Kidney (tissue), 14 donors: Measurements from ENCODE around the gene TMEM119. TPM values are rescaled to one million over a fixed set of nuclear protein-coding genes. Genes with fewer than 3 reads are reported as not detected.

ENCODE experiments used
- DNase-seq, 5 donors: peaks; one replicate each; pipeline ENCODE4 v3.0.0-alpha.2; 2013 to 2020
- FAIRE-seq: peaks from 2 replicates; lab custom pipeline; 2012; peaks lifted over from hg19 to GRCh38; lab: Jason Lieb, UNC
- H3K27ac ChIP-seq, 2 donors: one replicate each; pipeline ENCODE4 v1.7.0; 2013; ENCODE audit warnings: low read depth in 2 of 2, low read length in 2 of 2, inconsistent platforms in 1 of 2
- H3K27me3 ChIP-seq: one replicate; pipeline ENCODE4 v1.7.1; 2013; ENCODE audit warnings: low read length, inconsistent platforms; ENCODE audit not compliant: control insufficient read depth, insufficient read depth
- H3K36me3 ChIP-seq, 3 donors: one replicate each; pipeline versions ENCODE4 v1.7.0 to v1.7.1; 2013; ENCODE audit warnings: low read length in 3 of 3, control low read depth in 1 of 3, inconsistent platforms in 1 of 3; ENCODE audit not compliant: insufficient read depth in 3 of 3, control insufficient read depth in 2 of 3
- H3K4me1 ChIP-seq, 3 donors: one replicate each; pipeline versions ENCODE4 v1.7.0 to v1.7.1; 2013; ENCODE audit warnings: low read length in 3 of 3, inconsistent platforms in 1 of 3, low read depth in 1 of 3; ENCODE audit not compliant: control insufficient read depth in 2 of 3, insufficient read depth in 2 of 3
- H3K4me3 ChIP-seq, 3 donors: one replicate each; pipeline versions ENCODE4 v1.7.0 to v1.8.1; 2013; ENCODE audit warnings: low read length in 3 of 3, control low read depth in 1 of 3, inconsistent platforms in 1 of 3
- H3K9ac ChIP-seq, 3 donors: one replicate each; pipeline versions ENCODE4 v1.7.0 to v1.7.1; 2013; ENCODE audit warnings: low read length in 3 of 3, control low read depth in 1 of 3, inconsistent platforms in 1 of 3
- H3K9me3 ChIP-seq, 3 donors: one replicate each; pipeline versions ENCODE4 v1.7.0 to v1.7.1; 2013; ENCODE audit warnings: low read length in 3 of 3, control low read depth in 1 of 3, inconsistent platforms in 1 of 3; ENCODE audit not compliant: control insufficient read depth in 2 of 3, insufficient read depth in 1 of 3
- CTCF ChIP-seq: IDR thresholded peaks from 3 replicates; pipeline ENCODE4 v1.5.1; 2012; ENCODE audit warnings: mild to moderate bottlenecking, moderate library complexity, borderline replicate concordance; ENCODE audit not compliant: insufficient read depth; ENCODE audit errors: extremely low read depth
- intact Hi-C: fragments of 100-400 bp; cut with DNase I; formaldehyde crosslinking; loops from one replicate; pipeline ENCODE4 v1.11.1; 2022
- polyA plus RNA-seq: library from polyadenylated mRNA; stranded (reverse); fragments of 350-450 nt; fragmentation: Illumina TruSeq; extraction: RNeasy Lipid Tissue Mini Kit (QIAGEN cat#74804); gene quantifications from one replicate; pipeline ENCODE4 v1.2.3, GENCODE V29; 2014; ENCODE audit warnings: low read depth, low replicate concordance; ENCODE audit not compliant: insufficient read depth
- total RNA-seq: library from RNA; stranded (reverse); fragmentation: NEBNext Ultra II Directional; extraction: Animal tissue kit (Norgen Biotek cat#: 25700); gene quantifications from one replicate; pipeline ENCODE4 v1.2.1, GENCODE V29; 2021
- donor health status: control.
- donor health status: control.
- donor health status: control.
- donor health status: control.
- donor health status: control.
- donor health status: DM: yes; HTN: yes; CAD: no.
- donor health status: Normal renal cell carcinoma (clear cell type).

Gene TMEM119
- total and polyA plus RNA-seq, 2 donors from 2014 or later = 4.1 to 15.8 TPM

GRCh38 chr12:108599948-108600701, 2.2 kb upstream of the TMEM119 start:
- no peak for TF ChIP-seq CTCF
- H3K4me1 ChIP-seq = no peaks in the 10 kb centered on the region
- H3K27me3 ChIP-seq = no peaks in the 10 kb centered on the region
- H3K27ac ChIP-seq = no peak overlapping the region
- no peak overlapping the region for H3K9ac ChIP-seq
- H3K4me3 ChIP-seq = no peak overlapping the region
- DNase-seq (no peak), FAIRE-seq (no peak)
- intact Hi-C loops = no loop called here
- H3K36me3 ChIP-seq = no peaks in the 10 kb centered on the region
- no peaks in the 10 kb centered on the region for H3K9me3 ChIP-seq

- H3K9ac ChIP-seq = no peak overlapping the region
- DNase-seq = peak in 1 of 5 donors; percentile 42
- no peaks in the 10 kb centered on the region for H3K27me3 ChIP-seq
- FAIRE-seq = no peak
- no peak overlapping the region for H3K4me3 ChIP-seq
- intact Hi-C loops = no loop called here
- H3K27ac ChIP-seq = no peak overlapping the region
- no peaks in the 10 kb centered on the region for H3K4me1 ChIP-seq
- no peaks in the 10 kb centered on the region for H3K9me3 ChIP-seq
- TF ChIP-seq CTCF = no peak
- H3K36me3 ChIP-seq = no peaks in the 10 kb centered on the region
These were observed 1.7 kb upstream of the TMEM119 start for GRCh38 chr12:108599541-108599940.

DNA sequence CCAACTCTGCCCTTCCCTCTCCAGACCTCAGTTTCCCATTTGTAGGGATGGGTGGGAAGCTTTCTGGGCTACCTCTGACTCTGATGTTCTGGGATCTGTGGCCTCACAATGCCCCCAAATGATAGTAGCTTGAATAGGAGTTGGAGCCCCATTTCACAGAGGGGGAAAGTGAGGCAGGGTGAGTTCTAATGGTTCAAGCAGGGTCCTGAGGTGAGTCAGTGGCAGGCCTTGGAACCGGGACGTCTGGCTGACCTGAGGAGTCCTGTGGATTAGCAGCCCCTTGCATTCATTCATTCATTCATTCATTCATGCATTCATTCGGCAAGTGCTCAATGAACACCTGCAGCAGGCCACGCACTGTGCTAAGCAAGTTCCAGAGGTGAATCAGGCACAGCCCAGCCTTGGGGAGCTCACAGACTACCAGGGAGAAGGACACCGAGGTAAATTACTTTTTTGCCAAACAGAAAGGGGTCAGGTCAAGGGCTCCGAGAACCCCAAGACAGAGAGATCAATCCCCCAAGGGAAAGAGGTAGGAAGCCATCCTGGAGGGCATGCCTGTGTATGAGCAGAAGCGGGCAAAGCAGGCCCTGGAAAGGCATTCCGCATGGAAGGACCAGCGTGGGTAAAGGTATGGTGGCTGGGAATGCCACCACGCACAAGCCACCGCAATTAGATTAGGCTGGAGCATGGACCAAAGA, 818 bp upstream of the TMEM119 start:
- Histone ChIP-seq H3K36me3 (no peaks in the 10 kb centered on the region), H3K4me3 (no peak overlapping the region), H3K27ac (no peak overlapping the region), H3K4me1 (no peaks in the 10 kb centered on the region), H3K27me3 (no peaks in the 10 kb centered on the region), H3K9me3 (no peaks in the 10 kb centered on the region), H3K9ac (no peak overlapping the region)
- no peak for TF ChIP-seq CTCF
- intact Hi-C loops = no loop called here
- DNase-seq (peak in 1 of 5 donors; percentile 30), FAIRE-seq (no peak)
